Right atrium auricular region (tissue), 2 donors: ENCODE data around the gene LIME1. TPM values are rescaled to one million over a fixed set of nuclear protein-coding genes. Genes with fewer than 3 reads are reported as not detected.
"Not testable (repeated sequence)": the region's sequence is repeated elsewhere in the genome, so short reads cannot be mapped to it uniquely, and the experiment has no call there.

Experiments used
- DNase-seq: peaks from one replicate; pipeline ENCODE4 v3.0.0-alpha.2; 2019; ENCODE audit warnings: low spot score
- H3K27ac ChIP-seq, 2 donors: fragments of 200-600 bp; sonication (generic); 1 replicate in 1 of 2; 2 replicates in 1 of 2; pipeline ENCODE4 v1.5.1; 2016 to 2019
- H3K27me3 ChIP-seq, 2 donors: fragments of 200-600 bp; sonication (generic); one replicate each; pipeline versions ENCODE4 v1.5.1 to v1.6.0; 2017 to 2019
- H3K36me3 ChIP-seq: fragments of 200-600 bp; sonication (generic); one replicate; pipeline ENCODE4 v1.5.1; 2016
- H3K4me1 ChIP-seq, 2 donors: fragments of 200-600 bp; sonication (generic); one replicate each; pipeline versions ENCODE4 v1.5.1 to v1.6.0; 2017 to 2019
- H3K4me3 ChIP-seq, 2 donors: fragments of 200-600 bp; sonication (generic); 1 replicate in 1 of 2; 2 replicates in 1 of 2; pipeline ENCODE4 v1.5.1; 2017 to 2019; ENCODE audit warnings: mild to moderate bottlenecking in 1 of 2, moderate library complexity in 1 of 2
- H3K9me3 ChIP-seq, 2 donors: fragments of 200-600 bp; sonication (generic); one replicate each; pipeline ENCODE4 v1.5.1; 2019
- CTCF ChIP-seq, 2 donors: fragments of 200-600 bp; sonication (generic); IDR thresholded peaks; one replicate each; pipeline ENCODE4 v1.5.1; 2019; ENCODE audit warnings: antibody characterized with exemption in 2 of 2
- total RNA-seq, 2 donors: library from RNA; depleted of rRNA; stranded (reverse); fragments of >200 nt; gene quantifications; one replicate each; pipeline ENCODE4 v1.1.0, GENCODE V29; 2016

LIME1 gene
- total RNA-seq, 2 donors from 2014 or later, result 2.4 to 2.5 TPM

GRCh38 chr20:63712191-63712590 is 24.3 kb upstream of the LIME1 start:
- H3K9me3 ChIP-seq, result peaks cover 0 to 12% of the 10 kb centered on the region in 2 donors
- peaks cover 27% of the 10 kb centered on the region for H3K36me3 ChIP-seq
- H3K27ac ChIP-seq, result no peak overlapping the region
- H3K4me1 ChIP-seq, result peaks cover 0 to 15% of the 10 kb centered on the region in 2 donors
- no peak for TF ChIP-seq CTCF (IDR thresholded peaks at IDR 0.05)
- DNase-seq, result no peak
- no peak overlapping the region for H3K4me3 ChIP-seq
- H3K27me3 ChIP-seq, result no peaks in the 10 kb centered on the region

DNA sequence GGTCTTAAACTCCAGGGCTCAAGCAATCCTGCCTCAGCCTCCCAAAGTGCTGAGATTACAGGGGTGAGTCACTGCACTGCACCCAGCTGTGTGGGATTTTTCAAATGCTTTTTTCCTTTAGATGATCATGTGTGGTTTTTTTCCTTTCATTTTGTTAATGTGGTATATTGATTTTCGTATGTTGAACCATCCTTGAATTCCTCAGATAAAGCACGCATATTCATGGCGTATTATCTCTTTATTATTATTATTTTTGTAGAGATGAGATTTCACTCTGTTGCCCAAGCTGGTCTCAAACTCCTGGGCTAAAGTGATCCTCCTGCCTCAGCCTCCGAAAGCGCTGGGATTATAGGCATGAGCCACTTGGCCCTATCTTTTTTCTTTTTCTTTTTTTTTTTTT is 21.6 kb upstream of the LIME1 start:
- Histone ChIP-seq H3K9me3 (peaks cover 0 to 23% of the 10 kb centered on the region in 2 donors), H3K4me1 (no peaks in the 10 kb centered on the region), H3K36me3 (peaks cover 46% of the 10 kb centered on the region), H3K27ac (no peak overlapping the region), H3K27me3 (no peaks in the 10 kb centered on the region), H3K4me3 (no peak overlapping the region)
- TF ChIP-seq CTCF (IDR thresholded peaks at IDR 0.05), result no peak
- no peak for DNase-seq

- H3K4me3 ChIP-seq, result no peak overlapping the region
- no peak for TF ChIP-seq CTCF (IDR thresholded peaks at IDR 0.05)
- H3K27me3 ChIP-seq, result no peaks in the 10 kb centered on the region
- H3K27ac ChIP-seq, result no peak overlapping the region
- DNase-seq, result no peak
- no peaks in the 10 kb centered on the region for H3K4me1 ChIP-seq
- H3K9me3 ChIP-seq, result peaks cover 0 to 23% of the 10 kb centered on the region in 2 donors
- peaks cover 46% of the 10 kb centered on the region for H3K36me3 ChIP-seq
These were observed 17.5 kb upstream of the LIME1 start for GRCh38 chr20:63718996-63719395.

- H3K4me3 ChIP-seq, DNase-seq, H3K4me1 ChIP-seq, H3K27me3 ChIP-seq, H3K27ac ChIP-seq: not testable (repeated sequence)
- Histone ChIP-seq H3K36me3 (peaks cover 27% of the 10 kb centered on the region), H3K9me3 (peaks cover 0 to 25% of the 10 kb centered on the region in 2 donors)
These were observed 13.4 kb upstream of the LIME1 start for GRCh38 chr20:63722967-63723622.

- H3K36me3 ChIP-seq, result peaks cover 20% of the 10 kb centered on the region
- H3K9me3 ChIP-seq, H3K27ac ChIP-seq, H3K4me1 ChIP-seq, H3K27me3 ChIP-seq, H3K4me3 ChIP-seq, DNase-seq: not testable (repeated sequence)
These were observed 6.2 kb upstream of the LIME1 start for GRCh38 chr20:63730189-63730733.

- H3K36me3 ChIP-seq, result peaks cover 28% of the 10 kb centered on the region
- no peak overlapping the region for H3K27ac ChIP-seq
- H3K4me1 ChIP-seq, result no peaks in the 10 kb centered on the region
- no peaks in the 10 kb centered on the region for H3K9me3 ChIP-seq
- H3K27me3 ChIP-seq, result no peaks in the 10 kb centered on the region
- DNase-seq, result no peak
- H3K4me3 ChIP-seq, result no peak overlapping the region
- TF ChIP-seq CTCF (IDR thresholded peaks at IDR 0.05), result no peak
These were observed 5.1 kb upstream of the LIME1 start for GRCh38 chr20:63731410-63731809.
